NCI-H2227 treated with DMSO at 0.1 percent for 48 hours (cell line): ENCODE data around the gene CHCHD6.

Experiments
- DNase-seq: peaks from one replicate; lab custom pipeline; 2025; lab: John Stamatoyannopoulos, UW

CHCHD6 gene

GRCh38 chr3:126959136-126959920, 255.3 kb downstream of the CHCHD6 start:
- no peak for DNase-seq

GRCh38 chr3:126959921-126960603, 256.0 kb downstream of the CHCHD6 start:
- no peak for DNase-seq

DNA sequence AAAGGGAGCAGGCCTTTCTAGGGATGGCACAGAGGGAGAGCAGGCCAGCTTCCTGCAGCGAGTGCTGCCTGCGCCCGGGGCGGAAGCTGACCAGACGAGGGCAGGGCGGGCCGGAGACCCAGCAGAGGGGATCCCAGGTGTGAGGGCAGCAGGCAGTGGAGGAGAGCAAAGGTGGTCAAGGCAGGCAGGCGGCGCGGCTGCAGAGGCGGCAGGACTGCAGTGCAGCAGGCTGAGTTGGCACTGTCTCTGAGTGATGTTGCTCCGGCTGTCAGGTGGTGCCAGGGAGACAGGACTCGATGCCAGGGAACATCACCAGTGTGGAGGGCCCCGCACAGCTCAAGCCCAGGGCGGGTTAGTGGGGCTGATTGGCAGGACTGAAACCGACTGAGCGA, 256.6 kb downstream of the CHCHD6 start:
- DNase-seq = no peak

DNA sequence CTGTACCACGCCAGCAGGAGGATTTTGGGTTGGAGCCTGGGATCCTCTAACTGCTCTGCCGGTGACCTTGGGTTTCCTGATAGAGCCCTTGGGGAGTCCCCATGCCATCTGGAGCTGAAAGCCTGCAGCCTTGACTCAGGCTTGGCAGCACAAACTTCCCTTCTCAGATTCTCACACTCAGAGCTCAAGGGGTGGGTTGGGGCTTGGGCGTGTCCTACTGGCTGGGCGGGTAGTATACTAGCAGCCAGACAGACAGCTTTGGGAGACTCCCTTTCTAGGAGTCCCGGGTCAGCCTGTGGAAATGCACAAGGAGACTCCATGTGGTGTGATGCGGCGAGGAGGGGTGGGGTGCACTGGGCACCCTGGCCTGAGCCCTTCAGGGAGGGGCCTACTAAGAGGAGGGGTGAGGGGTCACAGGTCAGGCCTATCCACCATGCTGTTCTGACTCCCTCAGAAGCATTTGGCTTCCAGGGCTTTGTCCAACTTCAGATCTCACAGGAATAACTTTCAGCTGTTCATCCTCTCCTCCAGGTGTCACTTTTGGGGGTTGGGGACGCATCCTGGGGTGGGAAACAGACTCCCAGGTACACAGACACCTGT, 257.3 kb downstream of the CHCHD6 start:
- no peak for DNase-seq

GRCh38 chr3:126961791-126962461, 257.9 kb downstream of the CHCHD6 start:
- no peak for DNase-seq

- no peak for DNase-seq
These were observed 258.7 kb downstream of the CHCHD6 start for GRCh38 chr3:126962756-126963155.

GRCh38 chr3:126963261-126964190, 259.5 kb downstream of the CHCHD6 start:
- no peak for DNase-seq

- DNase-seq = no peak
These were observed 260.2 kb downstream of the CHCHD6 start for GRCh38 chr3:126964261-126964660.

GRCh38 chr3:126964950-126965349, 260.9 kb downstream of the CHCHD6 start:
- no peak for DNase-seq

- DNase-seq = no peak
These were observed 261.6 kb downstream of the CHCHD6 start for GRCh38 chr3:126965526-126966080.

DNA sequence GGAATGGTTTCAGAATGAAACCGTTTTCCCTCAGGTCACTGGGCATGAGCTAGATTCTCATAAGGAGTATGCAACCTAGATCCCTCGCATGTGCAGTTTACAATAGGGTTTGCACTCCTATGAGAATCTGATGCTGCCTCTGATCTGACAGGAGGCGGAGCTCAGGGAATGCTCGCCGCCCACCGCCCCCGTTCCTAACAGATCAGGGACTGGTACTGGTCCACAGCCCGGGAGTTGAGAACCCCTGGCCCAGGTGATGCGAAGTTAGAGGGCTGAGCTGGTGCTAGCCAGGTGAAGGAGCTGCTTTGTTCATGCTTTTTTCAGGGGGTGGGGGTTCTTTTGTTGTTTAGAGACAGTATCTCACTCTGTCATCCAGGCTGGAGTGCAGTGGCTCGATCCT, 263.3 kb downstream of the CHCHD6 start:
- no peak for DNase-seq

- DNase-seq = no peak
These were observed 264.7 kb downstream of the CHCHD6 start for GRCh38 chr3:126968391-126969390.

DNA sequence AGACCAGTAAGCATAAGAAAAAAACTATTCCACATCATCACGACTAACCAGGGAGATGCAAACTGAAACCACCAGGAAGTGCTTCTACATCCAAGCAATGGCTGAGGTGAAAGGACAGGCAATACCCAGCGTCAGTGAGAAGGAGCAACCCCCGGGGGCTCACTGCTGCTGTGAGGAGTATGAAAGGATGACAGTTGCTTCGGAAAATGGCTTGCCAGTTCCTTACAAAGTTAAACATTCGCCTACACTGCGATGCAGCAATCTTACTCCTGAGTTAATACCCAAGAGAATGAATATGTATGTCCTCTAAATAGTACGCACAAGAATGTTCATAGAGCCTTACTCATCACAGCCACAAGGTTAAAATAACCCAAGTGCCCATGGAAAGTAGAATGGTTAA, 265.5 kb downstream of the CHCHD6 start:
- no peak for DNase-seq

- no peak for DNase-seq
These were observed 266.1 kb downstream of the CHCHD6 start for GRCh38 chr3:126970101-126970500.

DNA sequence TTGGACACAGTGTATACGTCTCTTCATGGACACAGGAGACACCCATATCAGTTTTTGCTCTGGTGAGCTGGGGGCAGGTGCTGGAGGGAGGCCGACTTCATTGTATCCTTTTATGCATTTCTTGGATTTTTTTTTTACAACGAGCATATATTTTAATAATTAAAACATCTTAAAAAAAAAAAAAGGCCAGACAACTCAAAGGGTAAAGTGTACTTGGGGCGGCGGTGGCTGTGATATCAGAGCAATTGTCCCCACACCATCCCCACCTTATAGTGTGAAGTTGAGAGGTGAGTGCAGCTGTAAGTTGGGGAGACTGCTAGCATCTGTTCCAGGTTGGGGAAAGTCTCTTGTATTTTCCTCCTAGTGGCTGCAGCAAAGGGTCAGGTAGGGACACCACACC, 266.9 kb downstream of the CHCHD6 start:
- DNase-seq = no peak

DNA sequence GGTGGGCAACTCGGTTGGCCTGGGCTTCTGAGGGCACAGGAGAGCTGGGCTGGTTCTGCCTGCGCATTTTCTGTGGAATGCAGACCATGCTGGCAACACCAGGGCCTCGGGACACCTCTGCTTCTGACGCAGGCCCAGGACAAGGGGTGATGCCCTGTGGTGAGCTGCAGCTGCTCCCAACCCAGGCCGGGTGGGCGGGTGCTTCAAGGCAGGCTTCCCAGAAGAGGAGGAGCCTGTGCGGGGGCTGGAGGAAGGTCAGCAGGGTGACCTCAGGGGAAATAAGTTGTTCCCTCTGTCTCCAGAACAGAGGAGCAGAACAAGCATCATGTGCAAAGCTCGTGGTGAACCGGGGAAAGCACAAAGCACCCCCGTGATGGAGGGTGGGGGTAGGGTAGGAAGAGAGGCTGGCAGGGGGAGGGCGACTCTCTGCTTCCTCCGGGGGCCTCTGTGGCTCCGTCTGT, 267.9 kb downstream of the CHCHD6 start:
- no peak for DNase-seq

- no peak for DNase-seq
These were observed 268.8 kb downstream of the CHCHD6 start for GRCh38 chr3:126972866-126973265.

- DNase-seq = no peak
These were observed 269.8 kb downstream of the CHCHD6 start for GRCh38 chr3:126973814-126974213.

DNA sequence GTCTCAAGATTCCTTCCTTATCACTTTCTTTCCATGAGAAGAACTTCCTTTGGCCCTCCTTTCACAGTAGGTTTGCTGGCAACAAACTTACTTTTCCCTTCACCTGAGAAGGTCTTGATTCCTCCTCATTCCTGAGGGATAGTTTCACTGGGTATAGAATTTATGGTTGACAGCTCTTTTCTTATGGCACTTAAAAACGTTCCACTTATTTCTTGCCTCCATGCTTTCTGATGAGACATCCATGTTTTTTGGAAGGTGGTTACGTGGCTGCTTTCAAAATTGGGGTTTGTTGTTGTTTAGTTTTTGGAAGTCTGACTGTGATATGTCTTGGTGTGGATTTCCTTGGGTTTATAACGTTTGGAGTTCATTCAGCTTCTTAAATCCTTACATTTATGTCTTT, 270.7 kb downstream of the CHCHD6 start:
- DNase-seq = no peak

- DNase-seq = no peak
These were observed 272.9 kb downstream of the CHCHD6 start for GRCh38 chr3:126976906-126977305.
